ENCODE data around the gene AKAP6. TPM values are rescaled to one million over a fixed set of nuclear protein-coding genes. Genes with fewer than 3 reads are reported as not detected.

The AKAP6 gene
- total and polyA plus RNA-seq, 2 experiments from 2014 or later = 0.38 to 0.42 TPM

DNA sequence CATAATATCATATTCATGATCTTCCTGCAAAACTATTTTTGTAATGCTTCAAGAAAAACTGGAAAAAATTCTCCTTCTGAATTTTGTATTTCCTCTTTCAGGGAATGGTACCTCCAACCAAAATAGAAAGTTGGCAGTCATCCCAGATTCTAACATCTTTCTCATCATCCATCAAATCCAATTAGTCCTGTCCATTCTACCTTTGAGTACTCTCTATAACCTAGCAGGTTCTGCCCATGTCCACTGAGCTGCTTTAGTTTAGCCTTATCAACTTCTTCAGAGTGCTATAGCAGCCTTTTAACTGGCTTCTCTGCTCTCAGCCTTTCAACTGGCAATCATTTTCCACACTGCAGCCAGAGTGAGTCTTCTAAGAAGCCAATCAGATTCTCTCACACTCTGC is 236.2 kb downstream of the AKAP6 start (continued):
- TF ChIP-seq, protein P1, sequence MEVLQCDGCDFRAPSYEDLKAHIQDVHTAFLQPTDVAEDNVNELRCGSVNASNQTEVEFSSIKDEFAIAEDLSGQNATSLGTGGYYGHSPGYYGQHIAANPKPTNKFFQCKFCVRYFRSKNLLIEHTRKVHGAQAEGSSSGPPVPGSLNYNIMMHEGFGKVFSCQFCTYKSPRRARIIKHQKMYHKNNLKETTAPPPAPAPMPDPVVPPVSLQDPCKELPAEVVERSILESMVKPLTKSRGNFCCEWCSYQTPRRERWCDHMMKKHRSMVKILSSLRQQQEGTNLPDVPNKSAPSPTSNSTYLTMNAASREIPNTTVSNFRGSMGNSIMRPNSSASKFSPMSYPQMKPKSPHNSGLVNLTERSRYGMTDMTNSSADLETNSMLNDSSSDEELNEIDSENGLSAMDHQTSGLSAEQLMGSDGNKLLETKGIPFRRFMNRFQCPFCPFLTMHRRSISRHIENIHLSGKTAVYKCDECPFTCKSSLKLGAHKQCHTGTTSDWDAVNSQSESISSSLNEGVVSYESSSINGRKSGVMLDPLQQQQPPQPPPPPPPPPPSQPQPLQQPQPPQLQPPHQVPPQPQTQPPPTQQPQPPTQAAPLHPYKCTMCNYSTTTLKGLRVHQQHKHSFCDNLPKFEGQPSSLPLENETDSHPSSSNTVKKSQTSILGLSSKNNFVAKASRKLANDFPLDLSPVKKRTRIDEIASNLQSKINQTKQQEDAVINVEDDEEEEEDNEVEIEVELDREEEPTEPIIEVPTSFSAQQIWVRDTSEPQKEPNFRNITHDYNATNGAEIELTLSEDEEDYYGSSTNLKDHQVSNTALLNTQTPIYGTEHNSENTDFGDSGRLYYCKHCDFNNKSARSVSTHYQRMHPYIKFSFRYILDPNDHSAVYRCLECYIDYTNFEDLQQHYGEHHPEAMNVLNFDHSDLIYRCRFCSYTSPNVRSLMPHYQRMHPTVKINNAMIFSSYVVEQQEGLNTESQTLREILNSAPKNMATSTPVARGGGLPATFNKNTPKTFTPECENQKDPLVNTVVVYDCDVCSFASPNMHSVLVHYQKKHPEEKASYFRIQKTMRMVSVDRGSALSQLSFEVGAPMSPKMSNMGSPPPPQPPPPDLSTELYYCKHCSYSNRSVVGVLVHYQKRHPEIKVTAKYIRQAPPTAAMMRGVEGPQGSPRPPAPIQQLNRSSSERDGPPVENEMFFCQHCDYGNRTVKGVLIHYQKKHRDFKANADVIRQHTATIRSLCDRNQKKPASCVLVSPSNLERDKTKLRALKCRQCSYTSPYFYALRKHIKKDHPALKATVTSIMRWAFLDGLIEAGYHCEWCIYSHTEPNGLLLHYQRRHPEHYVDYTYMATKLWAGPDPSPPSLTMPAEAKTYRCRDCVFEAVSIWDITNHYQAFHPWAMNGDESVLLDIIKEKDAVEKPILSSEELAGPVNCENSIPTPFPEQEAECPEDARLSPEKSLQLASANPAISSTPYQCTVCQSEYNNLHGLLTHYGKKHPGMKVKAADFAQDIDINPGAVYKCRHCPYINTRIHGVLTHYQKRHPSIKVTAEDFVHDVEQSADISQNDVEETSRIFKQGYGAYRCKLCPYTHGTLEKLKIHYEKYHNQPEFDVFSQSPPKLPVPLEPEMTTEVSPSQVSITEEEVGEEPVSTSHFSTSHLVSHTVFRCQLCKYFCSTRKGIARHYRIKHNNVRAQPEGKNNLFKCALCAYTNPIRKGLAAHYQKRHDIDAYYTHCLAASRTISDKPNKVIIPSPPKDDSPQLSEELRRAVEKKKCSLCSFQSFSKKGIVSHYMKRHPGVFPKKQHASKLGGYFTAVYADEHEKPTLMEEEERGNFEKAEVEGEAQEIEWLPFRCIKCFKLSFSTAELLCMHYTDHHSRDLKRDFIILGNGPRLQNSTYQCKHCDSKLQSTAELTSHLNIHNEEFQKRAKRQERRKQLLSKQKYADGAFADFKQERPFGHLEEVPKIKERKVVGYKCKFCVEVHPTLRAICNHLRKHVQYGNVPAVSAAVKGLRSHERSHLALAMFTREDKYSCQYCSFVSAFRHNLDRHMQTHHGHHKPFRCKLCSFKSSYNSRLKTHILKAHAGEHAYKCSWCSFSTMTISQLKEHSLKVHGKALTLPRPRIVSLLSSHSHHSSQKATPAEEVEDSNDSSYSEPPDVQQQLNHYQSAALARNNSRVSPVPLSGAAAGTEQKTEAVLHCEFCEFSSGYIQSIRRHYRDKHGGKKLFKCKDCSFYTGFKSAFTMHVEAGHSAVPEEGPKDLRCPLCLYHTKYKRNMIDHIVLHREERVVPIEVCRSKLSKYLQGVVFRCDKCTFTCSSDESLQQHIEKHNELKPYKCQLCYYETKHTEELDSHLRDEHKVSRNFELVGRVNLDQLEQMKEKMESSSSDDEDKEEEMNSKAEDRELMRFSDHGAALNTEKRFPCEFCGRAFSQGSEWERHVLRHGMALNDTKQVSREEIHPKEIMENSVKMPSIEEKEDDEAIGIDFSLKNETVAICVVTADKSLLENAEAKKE (CRISPR knock-in tag; IDR thresholded peaks at IDR 0.05) = no peak
- TF ChIP-seq, protein P2, sequence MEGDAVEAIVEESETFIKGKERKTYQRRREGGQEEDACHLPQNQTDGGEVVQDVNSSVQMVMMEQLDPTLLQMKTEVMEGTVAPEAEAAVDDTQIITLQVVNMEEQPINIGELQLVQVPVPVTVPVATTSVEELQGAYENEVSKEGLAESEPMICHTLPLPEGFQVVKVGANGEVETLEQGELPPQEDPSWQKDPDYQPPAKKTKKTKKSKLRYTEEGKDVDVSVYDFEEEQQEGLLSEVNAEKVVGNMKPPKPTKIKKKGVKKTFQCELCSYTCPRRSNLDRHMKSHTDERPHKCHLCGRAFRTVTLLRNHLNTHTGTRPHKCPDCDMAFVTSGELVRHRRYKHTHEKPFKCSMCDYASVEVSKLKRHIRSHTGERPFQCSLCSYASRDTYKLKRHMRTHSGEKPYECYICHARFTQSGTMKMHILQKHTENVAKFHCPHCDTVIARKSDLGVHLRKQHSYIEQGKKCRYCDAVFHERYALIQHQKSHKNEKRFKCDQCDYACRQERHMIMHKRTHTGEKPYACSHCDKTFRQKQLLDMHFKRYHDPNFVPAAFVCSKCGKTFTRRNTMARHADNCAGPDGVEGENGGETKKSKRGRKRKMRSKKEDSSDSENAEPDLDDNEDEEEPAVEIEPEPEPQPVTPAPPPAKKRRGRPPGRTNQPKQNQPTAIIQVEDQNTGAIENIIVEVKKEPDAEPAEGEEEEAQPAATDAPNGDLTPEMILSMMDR (conservative IDR thresholded peaks at IDR 0.05; ENCODE audit: low read depth in 2 of 2) = no peak
- TF ChIP-seq, protein P3, sequence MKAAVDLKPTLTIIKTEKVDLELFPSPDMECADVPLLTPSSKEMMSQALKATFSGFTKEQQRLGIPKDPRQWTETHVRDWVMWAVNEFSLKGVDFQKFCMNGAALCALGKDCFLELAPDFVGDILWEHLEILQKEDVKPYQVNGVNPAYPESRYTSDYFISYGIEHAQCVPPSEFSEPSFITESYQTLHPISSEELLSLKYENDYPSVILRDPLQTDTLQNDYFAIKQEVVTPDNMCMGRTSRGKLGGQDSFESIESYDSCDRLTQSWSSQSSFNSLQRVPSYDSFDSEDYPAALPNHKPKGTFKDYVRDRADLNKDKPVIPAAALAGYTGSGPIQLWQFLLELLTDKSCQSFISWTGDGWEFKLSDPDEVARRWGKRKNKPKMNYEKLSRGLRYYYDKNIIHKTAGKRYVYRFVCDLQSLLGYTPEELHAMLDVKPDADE (IDR thresholded peaks at IDR 0.05) = no peak
- no peak for TF ChIP-seq NANOG (IDR thresholded peaks at IDR 0.05; ENCODE audit: borderline replicate concordance)
- no peak for TF ChIP-seq EZH2phosphoT487 (IDR thresholded peaks at IDR 0.05; ENCODE audit: unreplicated experiment)
- no peak for TF ChIP-seq ZNF331 (CRISPR knock-in tag; IDR thresholded peaks at IDR 0.05; ENCODE audit: low read depth)
- TF ChIP-seq STAT1 (IDR thresholded peaks at IDR 0.05; ENCODE audit: unreplicated experiment) = no peak
- no peak for TF ChIP-seq POLR2AphosphoS5 (IDR thresholded peaks at IDR 0.05; ENCODE audit: low read depth)
- no peak for TF ChIP-seq CREB1 (CRISPR knock-in tag; IDR thresholded peaks at IDR 0.05; ENCODE audit: low read depth)

Data from GM23338 (cell line).